A673 (cell line): ENCODE measurements around the gene EFHB.

Source experiments
- CTCF ChIP-seq: fragments of 300-800, 200-600 bp; sonication (generic); conservative IDR thresholded peaks from 2 replicates; pipeline ENCODE4 v1.5.1; 2017; ENCODE audit warnings: low read depth, mild to moderate bottlenecking, antibody characterized with exemption, low read length, moderate library complexity, mixed read lengths
- EZH2 ChIP-seq: fragments of 200-600 bp; sonication (generic); IDR thresholded peaks from 2 replicates; pipeline ENCODE4 v1.6.1; 2017; ENCODE audit warnings: borderline replicate concordance, low read depth, mild to moderate bottlenecking, mixed read lengths, antibody characterized with exemption, low read length; ENCODE audit not compliant: poor library complexity, severe bottlenecking

- TF ChIP-seq EZH2: no peak
- no peak for TF ChIP-seq CTCF
Observed at GRCh38 chr3:19899264-19899663, 34.8 kb downstream of the EFHB start.
